ENCODE measurements around the gene RAB6C. TPM values are rescaled to one million over a fixed set of nuclear protein-coding genes. Genes with fewer than 3 reads are reported as not detected.
"Not testable (repeated sequence)": the region's sequence is repeated elsewhere in the genome, so short reads cannot be mapped to it uniquely, and the experiment has no call there.

Gene RAB6C
- not detected for total RNA-seq

GRCh38 chr2:129979629-129980155 is at the start of gene RAB6C:
TSS of gene RAB6C (plus strand) at chr2:129979666. CDS start at chr2:129980116, 450 bp downstream.
- peak; percentile 14 to 59 for ATAC-seq
- not testable (repeated sequence) for H3K9me3 Mint-ChIP-seq; DNase-seq (ENCODE audit: low spot score in 2 of 2); H3K27ac Mint-ChIP-seq
- H3K36me3 Mint-ChIP-seq = peaks cover 0 to 23% of the 10 kb centered on the region in 2 donors

GRCh38 chr2:129930451-129930850 is 49.0 kb upstream of the RAB6C start:
- no peaks in the 10 kb centered on the region for H3K36me3 Mint-ChIP-seq
- no peaks in the 10 kb centered on the region for H3K9me3 Mint-ChIP-seq
- DNase-seq (ENCODE audit: low spot score in 2 of 2) (no peak), ATAC-seq (no peak)
- H3K27ac Mint-ChIP-seq = no peak overlapping the region

DNA sequence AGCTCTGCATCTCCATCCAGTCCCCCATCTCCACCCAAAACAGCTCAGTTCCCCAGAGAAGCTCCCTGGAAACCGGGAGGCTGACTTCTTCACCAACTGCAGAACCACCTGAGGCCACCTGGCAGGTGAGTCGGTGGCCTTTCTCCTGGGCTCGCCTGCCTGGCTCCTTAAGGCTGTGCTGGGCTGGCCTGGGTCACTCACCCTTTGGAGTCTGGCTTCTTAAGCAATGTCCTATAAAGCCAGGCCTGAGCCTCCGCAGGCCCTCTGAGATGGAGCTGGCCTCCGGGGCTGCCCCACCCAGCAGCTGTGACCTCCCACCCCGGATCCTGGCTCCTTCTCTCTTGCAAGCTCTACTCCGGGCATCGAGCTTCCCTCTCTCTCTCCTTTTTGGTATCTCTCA is 46.1 kb upstream of the RAB6C start:
- not testable (repeated sequence) for ATAC-seq; H3K36me3 Mint-ChIP-seq; H3K27ac Mint-ChIP-seq; DNase-seq (ENCODE audit: low spot score in 2 of 2); H3K9me3 Mint-ChIP-seq

GRCh38 chr2:129934044-129934822 is 45.2 kb upstream of the RAB6C start:
- ATAC-seq (no peak), DNase-seq (ENCODE audit: low spot score in 2 of 2) (no peak)
- H3K27ac Mint-ChIP-seq = no peak overlapping the region
- no peaks in the 10 kb centered on the region for H3K9me3 Mint-ChIP-seq
- H3K36me3 Mint-ChIP-seq = no peaks in the 10 kb centered on the region

GRCh38 chr2:129935118-129935517 is 44.3 kb upstream of the RAB6C start:
- no peak for DNase-seq (ENCODE audit: low spot score in 2 of 2)
- ATAC-seq = no peak
- H3K36me3 Mint-ChIP-seq = no peaks in the 10 kb centered on the region
- H3K9me3 Mint-ChIP-seq = no peaks in the 10 kb centered on the region
- H3K27ac Mint-ChIP-seq = no peak overlapping the region

- Mint-ChIP-seq H3K36me3 (no peaks in the 10 kb centered on the region), H3K27ac (no peak overlapping the region), H3K9me3 (no peaks in the 10 kb centered on the region)
- DNase-seq (ENCODE audit: low spot score in 2 of 2) (peak in 1 of 2 donors; percentile 61), ATAC-seq (peak; percentile 70 to 75)
Measured at GRCh38 chr2:129936334-129936934, 43.0 kb upstream of the RAB6C start.

DNA sequence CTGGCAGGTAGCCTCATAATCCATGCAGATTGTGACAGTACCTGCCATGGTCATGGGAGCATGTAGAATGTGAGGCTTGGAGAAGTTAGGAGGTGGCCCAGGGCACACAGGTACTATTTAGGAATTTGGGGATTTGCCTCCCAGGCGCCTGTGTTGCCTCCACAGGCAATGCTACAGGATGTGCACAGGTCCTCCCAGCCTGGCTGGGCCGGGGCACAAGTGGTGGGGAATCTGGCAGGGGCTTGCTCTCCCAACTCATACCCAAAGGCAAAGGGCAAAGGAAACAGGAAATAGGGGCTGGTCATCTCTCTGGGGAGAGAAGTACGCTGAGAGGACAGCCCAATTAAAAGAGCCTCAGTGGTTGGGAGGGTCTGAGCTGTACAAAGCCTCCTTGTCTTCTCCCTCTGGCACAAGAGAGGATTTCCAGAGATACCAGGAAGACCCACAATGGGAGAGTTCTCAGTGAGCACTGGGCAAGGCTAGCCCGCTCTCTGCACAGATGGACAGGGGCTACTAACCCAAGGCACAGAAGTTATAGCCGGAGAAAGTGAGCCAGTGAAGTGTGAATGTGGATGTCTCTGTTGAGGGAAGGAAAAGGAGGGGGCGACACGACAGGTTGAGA is 40.5 kb upstream of the RAB6C start:
- not testable (repeated sequence) for ATAC-seq; DNase-seq (ENCODE audit: low spot score in 2 of 2); H3K27ac Mint-ChIP-seq; H3K9me3 Mint-ChIP-seq; H3K36me3 Mint-ChIP-seq

GRCh38 chr2:129943456-129943855 is 36.0 kb upstream of the RAB6C start:
- ATAC-seq; H3K9me3 Mint-ChIP-seq; H3K27ac Mint-ChIP-seq; H3K36me3 Mint-ChIP-seq; DNase-seq (ENCODE audit: low spot score in 2 of 2): not testable (repeated sequence)

DNA sequence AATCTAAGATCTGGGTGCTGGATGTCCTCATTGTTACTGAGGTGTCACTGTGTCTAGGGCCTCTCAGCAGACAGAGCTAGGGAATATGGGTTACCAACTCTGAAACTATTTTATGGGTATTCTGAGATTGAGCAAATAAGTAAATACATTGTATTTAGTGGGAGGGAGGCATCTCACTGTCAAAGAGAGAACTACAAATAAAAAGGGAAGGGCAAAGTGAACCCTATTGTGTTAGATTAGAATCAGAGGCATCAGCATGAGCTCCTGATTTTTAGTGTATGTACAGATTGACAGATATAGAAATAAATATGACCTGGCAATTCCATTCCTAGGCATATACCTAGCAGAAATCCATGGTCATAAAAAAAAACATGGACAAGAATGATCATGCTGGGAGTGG is 33.9 kb upstream of the RAB6C start:
- ATAC-seq (no peak), DNase-seq (ENCODE audit: low spot score in 2 of 2) (no peak)
- no peaks in the 10 kb centered on the region for H3K36me3 Mint-ChIP-seq
- H3K27ac Mint-ChIP-seq = no peak overlapping the region
- no peaks in the 10 kb centered on the region for H3K9me3 Mint-ChIP-seq

DNA sequence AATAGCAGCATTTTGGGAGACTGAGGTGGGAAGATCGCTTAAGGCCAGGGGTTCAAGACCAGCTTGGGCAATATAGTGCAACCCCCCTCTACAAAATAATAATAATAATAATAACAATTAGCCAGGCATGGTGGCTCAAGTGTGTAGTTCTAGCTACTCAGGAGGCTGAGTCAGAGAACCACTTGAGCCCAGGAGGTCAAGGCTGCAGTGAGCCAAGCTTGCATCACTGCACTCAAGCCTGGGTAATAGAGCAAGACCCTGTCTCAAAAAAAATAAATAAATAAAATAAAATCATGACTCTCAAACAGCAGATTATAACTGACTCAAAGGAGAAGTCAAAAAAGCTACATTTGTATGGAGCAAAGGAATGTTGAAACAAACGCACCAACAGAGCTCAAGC is 31.8 kb upstream of the RAB6C start:
- H3K36me3 Mint-ChIP-seq; ATAC-seq; DNase-seq (ENCODE audit: low spot score in 2 of 2); H3K9me3 Mint-ChIP-seq; H3K27ac Mint-ChIP-seq: not testable (repeated sequence)

DNA sequence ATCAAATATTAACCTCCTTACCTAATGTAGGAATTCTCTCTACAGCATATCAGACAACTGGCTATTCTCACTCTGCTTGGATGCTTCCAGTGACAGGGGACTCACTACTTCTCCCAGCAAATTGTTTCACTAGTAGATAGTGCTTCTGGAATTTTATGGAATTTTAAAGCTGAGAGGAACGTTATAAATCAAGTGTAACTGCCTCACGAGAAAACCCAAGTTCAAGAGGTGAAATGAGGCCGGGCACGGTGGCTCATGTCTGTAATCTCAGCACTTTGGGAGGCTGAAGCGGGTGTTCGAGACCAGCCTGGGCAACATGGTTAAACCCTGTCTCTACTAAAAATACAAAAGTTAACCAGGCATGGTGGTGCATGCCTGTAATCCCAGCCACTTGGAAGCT is 23.3 kb upstream of the RAB6C start:
- not testable (repeated sequence) for H3K9me3 Mint-ChIP-seq; H3K36me3 Mint-ChIP-seq; DNase-seq (ENCODE audit: low spot score in 2 of 2); ATAC-seq; H3K27ac Mint-ChIP-seq

GRCh38 chr2:129957891-129958290 is 21.6 kb upstream of the RAB6C start:
- ATAC-seq (no peak), DNase-seq (ENCODE audit: low spot score in 2 of 2) (no peak)
- H3K9me3 Mint-ChIP-seq = no peaks in the 10 kb centered on the region
- H3K27ac Mint-ChIP-seq = no peak overlapping the region
- H3K36me3 Mint-ChIP-seq = no peaks in the 10 kb centered on the region

GRCh38 chr2:129958736-129959135 is 20.7 kb upstream of the RAB6C start:
- not testable (repeated sequence) for H3K36me3 Mint-ChIP-seq; ATAC-seq; H3K27ac Mint-ChIP-seq; H3K9me3 Mint-ChIP-seq; DNase-seq (ENCODE audit: low spot score in 2 of 2)

DNA sequence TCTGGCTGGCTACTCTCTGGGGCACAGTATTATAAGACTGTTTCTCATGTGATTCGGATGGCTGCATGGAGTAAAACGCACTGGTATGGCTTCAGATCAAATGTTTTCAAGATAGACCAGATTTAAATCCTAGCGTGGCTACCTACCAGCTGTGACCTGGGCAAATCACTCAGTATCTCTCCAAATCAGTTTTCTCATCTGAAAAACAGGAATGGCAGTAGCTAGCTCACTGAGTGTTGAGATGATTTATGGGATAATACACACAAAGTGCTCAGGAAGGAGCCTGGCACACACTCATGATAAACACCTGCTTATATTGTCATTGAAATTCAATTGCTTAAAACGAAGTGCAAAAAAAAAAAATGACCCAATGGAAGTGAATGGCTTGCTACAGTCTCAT is 10.9 kb upstream of the RAB6C start:
- not testable (repeated sequence) for DNase-seq (ENCODE audit: low spot score in 2 of 2); H3K27ac Mint-ChIP-seq; ATAC-seq; H3K9me3 Mint-ChIP-seq; H3K36me3 Mint-ChIP-seq

DNA sequence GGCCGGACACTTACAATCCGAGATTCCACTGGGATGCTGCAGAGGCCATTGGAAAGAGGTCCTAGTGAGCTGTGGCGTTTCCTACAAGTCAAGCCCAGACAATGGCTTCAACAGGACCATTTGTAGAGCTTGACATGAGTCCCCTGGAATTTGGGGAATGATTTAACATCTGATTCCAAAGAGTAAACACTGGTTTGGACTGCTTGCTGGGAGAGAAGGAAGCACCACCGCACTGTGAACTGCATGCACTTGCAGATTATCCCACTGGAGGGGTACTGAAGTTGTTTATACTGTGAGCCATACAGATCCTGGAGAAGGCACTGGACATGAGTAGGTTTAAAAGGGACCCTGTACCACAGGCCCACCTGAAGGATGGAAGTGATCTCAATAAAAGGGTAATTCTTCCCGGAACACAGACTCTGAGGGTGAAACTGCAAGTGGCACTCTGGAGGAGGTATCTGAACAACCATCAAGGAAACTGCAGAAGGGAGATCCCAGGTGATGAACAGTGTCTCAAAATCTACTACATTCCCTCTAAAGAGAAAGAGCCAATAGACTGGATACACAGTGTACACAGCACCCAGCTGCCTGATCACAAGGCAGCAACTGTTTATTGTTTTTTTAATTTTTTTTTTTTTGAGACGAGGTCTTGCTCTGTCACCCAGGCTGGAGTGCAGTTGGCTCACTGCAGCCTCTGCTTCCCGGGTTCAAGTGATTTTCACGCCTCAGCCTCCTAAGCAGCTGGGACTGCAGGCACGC is 4.3 kb upstream of the RAB6C start:
- Mint-ChIP-seq H3K36me3 (peaks cover 0 to 11% of the 10 kb centered on the region in 2 donors), H3K9me3 (no peaks in the 10 kb centered on the region), H3K27ac (no peak overlapping the region)
- DNase-seq (ENCODE audit: low spot score in 2 of 2) (no peak), ATAC-seq (no peak)

DNA sequence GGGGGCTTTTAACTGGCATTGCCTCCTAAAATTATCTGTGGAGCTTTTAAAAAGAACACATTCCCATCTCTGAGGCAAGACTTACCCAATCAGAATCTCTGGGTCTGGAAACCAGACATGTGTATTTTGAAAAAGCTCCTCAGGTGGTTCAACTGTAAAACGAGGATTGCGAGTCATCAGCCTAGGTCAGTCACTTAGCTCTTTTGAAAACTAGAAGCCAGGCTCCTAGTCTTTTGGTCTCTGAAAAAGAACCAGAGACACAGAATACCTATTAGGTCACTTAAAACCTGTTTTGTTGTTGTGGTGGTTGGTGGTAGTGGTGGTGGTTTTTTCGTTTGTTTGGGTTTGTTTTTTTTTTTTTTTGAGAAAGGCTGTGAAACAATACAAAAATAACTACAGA is 2.5 kb upstream of the RAB6C start:
- not testable (repeated sequence) for H3K9me3 Mint-ChIP-seq; DNase-seq (ENCODE audit: low spot score in 2 of 2); ATAC-seq; H3K27ac Mint-ChIP-seq
- H3K36me3 Mint-ChIP-seq = peaks cover 0 to 23% of the 10 kb centered on the region in 2 donors

- Mint-ChIP-seq H3K9me3 (no peaks in the 10 kb centered on the region), H3K36me3 (peaks cover 0 to 23% of the 10 kb centered on the region in 2 donors), H3K27ac (no peak overlapping the region)
- DNase-seq (ENCODE audit: low spot score in 2 of 2) (no peak), ATAC-seq (no peak)
Measured at GRCh38 chr2:129977986-129978385, 1.5 kb upstream of the RAB6C start.
